Skeletal muscle cell (primary cell): ENCODE results near the gene C16orf95.

ENCODE experiments used
- DNase-seq: peaks from one replicate; pipeline ENCODE4 v3.0.0-alpha.2; 2010; ENCODE audit warnings: low read depth
- H3K4me3 ChIP-seq: 2 replicates; pipeline ENCODE4 v1.5.1; 2011; ENCODE audit warnings: low read depth, mild to moderate bottlenecking, control low read depth, low read length, moderate library complexity

The C16orf95 gene

GRCh38 chr16:87321336-87322107 lies 4.3 kb upstream of the C16orf95 start:
- no peak for DNase-seq
- no peak overlapping the region for H3K4me3 ChIP-seq

GRCh38 chr16:87320510-87321227 lies 3.5 kb upstream of the C16orf95 start:
- H3K4me3 ChIP-seq, result no peak overlapping the region
- no peak for DNase-seq

- no peak overlapping the region for H3K4me3 ChIP-seq
- no peak for DNase-seq
Observed at GRCh38 chr16:87319997-87320491, 2.9 kb upstream of the C16orf95 start.

GRCh38 chr16:87319011-87319410 lies 1.8 kb upstream of the C16orf95 start:
- no peak overlapping the region for H3K4me3 ChIP-seq
- DNase-seq, result no peak

- H3K4me3 ChIP-seq, result peak overlapping the region; percentile 97
- peak; percentile 25 for DNase-seq
Observed at GRCh38 chr16:87317750-87318644, 805 bp upstream of the C16orf95 start.

- peak overlapping the region; percentile 97 for H3K4me3 ChIP-seq
- no peak for DNase-seq
Observed at GRCh38 chr16:87316450-87316922, 706 bp downstream of the C16orf95 start.

GRCh38 chr16:87314990-87315420 lies 2.2 kb downstream of the C16orf95 start:
- no peak overlapping the region for H3K4me3 ChIP-seq
- DNase-seq, result no peak

- no peak for DNase-seq
- H3K4me3 ChIP-seq, result no peak overlapping the region
Observed at GRCh38 chr16:87312008-87312407, 5.2 kb downstream of the C16orf95 start.

GRCh38 chr16:87311387-87311786 lies 5.8 kb downstream of the C16orf95 start:
- H3K4me3 ChIP-seq, result no peak overlapping the region
- no peak for DNase-seq

- DNase-seq, result no peak
- no peak overlapping the region for H3K4me3 ChIP-seq
Observed at GRCh38 chr16:87310610-87311009, 6.6 kb downstream of the C16orf95 start.

GRCh38 chr16:87309620-87310525 lies 7.3 kb downstream of the C16orf95 start:
- DNase-seq, result no peak
- H3K4me3 ChIP-seq, result no peak overlapping the region

- no peak overlapping the region for H3K4me3 ChIP-seq
- DNase-seq, result no peak
Observed at GRCh38 chr16:87308826-87309225, 8.4 kb downstream of the C16orf95 start.

GRCh38 chr16:87306516-87306915 lies 10.7 kb downstream of the C16orf95 start:
- no peak for DNase-seq

GRCh38 chr16:87305505-87306391 lies 11.4 kb downstream of the C16orf95 start:
- H3K4me3 ChIP-seq, result no peak overlapping the region
- DNase-seq, result no peak

More at GRCh38 chr16:87306516-87306915, 10.7 kb downstream of the C16orf95 start:
- H3K4me3 ChIP-seq, result no peak overlapping the region

GRCh38 chr16:87304951-87305350 lies 12.2 kb downstream of the C16orf95 start:
- DNase-seq, result no peak
- no peak overlapping the region for H3K4me3 ChIP-seq

- no peak for DNase-seq
- H3K4me3 ChIP-seq, result no peak overlapping the region
Observed at GRCh38 chr16:87303962-87304521, 13.2 kb downstream of the C16orf95 start.

- DNase-seq, result no peak
- no peak overlapping the region for H3K4me3 ChIP-seq
Observed at GRCh38 chr16:87303431-87303930, 13.7 kb downstream of the C16orf95 start.
